ENCODE results near the gene NDUFB10.

DNA sequence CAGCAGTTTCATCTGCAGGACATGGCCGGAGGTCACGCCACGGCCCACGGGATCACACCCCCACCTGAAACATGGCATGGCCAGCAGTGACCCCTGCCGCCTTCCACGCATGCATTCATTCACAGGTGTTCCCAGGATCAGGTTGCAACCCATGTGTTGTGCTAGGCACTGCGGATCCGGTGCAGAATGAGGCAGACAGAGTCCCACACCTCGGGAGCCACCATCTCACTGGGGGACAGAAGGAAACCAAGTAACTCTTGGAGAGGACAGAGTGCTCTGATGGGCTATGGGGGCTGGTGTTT is 12.0 kb upstream of the NDUFB10 start:
- TF ChIP-seq POLR2A (IDR thresholded peaks at IDR 0.05): no peak
- TF ChIP-seq, protein P1, sequence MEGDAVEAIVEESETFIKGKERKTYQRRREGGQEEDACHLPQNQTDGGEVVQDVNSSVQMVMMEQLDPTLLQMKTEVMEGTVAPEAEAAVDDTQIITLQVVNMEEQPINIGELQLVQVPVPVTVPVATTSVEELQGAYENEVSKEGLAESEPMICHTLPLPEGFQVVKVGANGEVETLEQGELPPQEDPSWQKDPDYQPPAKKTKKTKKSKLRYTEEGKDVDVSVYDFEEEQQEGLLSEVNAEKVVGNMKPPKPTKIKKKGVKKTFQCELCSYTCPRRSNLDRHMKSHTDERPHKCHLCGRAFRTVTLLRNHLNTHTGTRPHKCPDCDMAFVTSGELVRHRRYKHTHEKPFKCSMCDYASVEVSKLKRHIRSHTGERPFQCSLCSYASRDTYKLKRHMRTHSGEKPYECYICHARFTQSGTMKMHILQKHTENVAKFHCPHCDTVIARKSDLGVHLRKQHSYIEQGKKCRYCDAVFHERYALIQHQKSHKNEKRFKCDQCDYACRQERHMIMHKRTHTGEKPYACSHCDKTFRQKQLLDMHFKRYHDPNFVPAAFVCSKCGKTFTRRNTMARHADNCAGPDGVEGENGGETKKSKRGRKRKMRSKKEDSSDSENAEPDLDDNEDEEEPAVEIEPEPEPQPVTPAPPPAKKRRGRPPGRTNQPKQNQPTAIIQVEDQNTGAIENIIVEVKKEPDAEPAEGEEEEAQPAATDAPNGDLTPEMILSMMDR (IDR thresholded peaks at IDR 0.05): no peak

Measured in body of pancreas (tissue), 4 donors.